HG02610 (cell line): ENCODE measurements around the gene KATNAL1.

Experiments used
- ATAC-seq: cut with Tn5 transposase; IDR thresholded peaks from one replicate; pipeline ENCODE4 v1.9.1; 2021; ENCODE audit warnings: mild to moderate bottlenecking, moderate library complexity; ENCODE audit not compliant: unreplicated experiment

Gene KATNAL1

GRCh38 chr13:30307194-30307970 is at the start of gene KATNAL1:
KATNAL1 (minus strand) TSS chr13:30307551; CDS start chr13:30283777, 23,774 bp downstream.
- peak; percentile 57 for ATAC-seq

- ATAC-seq = no peak
Observed at GRCh38 chr13:30355839-30356238, 48.5 kb upstream of the KATNAL1 start.

GRCh38 chr13:30355384-30355699 is 48.0 kb upstream of the KATNAL1 start:
- ATAC-seq = no peak

GRCh38 chr13:30354493-30355383 is 47.4 kb upstream of the KATNAL1 start:
- ATAC-seq = no peak

GRCh38 chr13:30353471-30354215 is 46.3 kb upstream of the KATNAL1 start:
- no peak for ATAC-seq

GRCh38 chr13:30353060-30353459 is 45.7 kb upstream of the KATNAL1 start:
- ATAC-seq = no peak

- no peak for ATAC-seq
Observed at GRCh38 chr13:30352121-30352520, 44.8 kb upstream of the KATNAL1 start.

- peak; percentile 40 for ATAC-seq
Observed at GRCh38 chr13:30346789-30347167, 39.4 kb upstream of the KATNAL1 start.

- ATAC-seq = peak; percentile 84
Observed at GRCh38 chr13:30346153-30346788, 38.9 kb upstream of the KATNAL1 start.

GRCh38 chr13:30345426-30346100 is 38.2 kb upstream of the KATNAL1 start:
- ATAC-seq = no peak

GRCh38 chr13:30341815-30342570 is 34.6 kb upstream of the KATNAL1 start:
- ATAC-seq = no peak

- no peak for ATAC-seq
Observed at GRCh38 chr13:30340331-30341250, 33.2 kb upstream of the KATNAL1 start.

- no peak for ATAC-seq
Observed at GRCh38 chr13:30339738-30340330, 32.5 kb upstream of the KATNAL1 start.

- ATAC-seq = no peak
Observed at GRCh38 chr13:30338952-30339351, 31.6 kb upstream of the KATNAL1 start.

- ATAC-seq = no peak
Observed at GRCh38 chr13:30338331-30338851, 31.0 kb upstream of the KATNAL1 start.

GRCh38 chr13:30337061-30337610 is 29.8 kb upstream of the KATNAL1 start:
- ATAC-seq = no peak

GRCh38 chr13:30334663-30335386 is 27.5 kb upstream of the KATNAL1 start:
- ATAC-seq = no peak
